WTC11 (cell line): Measurements from ENCODE around the gene POU5F1. TPM values are rescaled to one million over a fixed set of nuclear protein-coding genes. Genes with fewer than 3 reads are reported as not detected.
"Not testable (repeated sequence)": the region's sequence is repeated elsewhere in the genome, so short reads cannot be mapped to it uniquely, and the experiment has no call there.

ENCODE experiments used
- ATAC-seq: fragments of 200-7000 bp; cut with Tn5 transposase; 2 replicates; pipeline ENCODE4 v1.10.0; 2021; ENCODE audit warnings: mild to moderate bottlenecking, moderate library complexity
- CTCF ChIA-PET: fragments of 300-600 bp; sonication (Branson Sonifier 250); formaldehyde crosslinking; loops from one replicate; lab custom pipeline; 2021; ENCODE audit warnings: antibody characterized with exemption; lab: Charles Lee
- POLR2A ChIA-PET: fragments of 350-600 bp; sonication (Branson Sonifier 250); formaldehyde crosslinking; loops from one replicate; lab custom pipeline; 2021; ENCODE audit warnings: antibody characterized with exemption; lab: Charles Lee
- DNase-seq: peaks from one replicate; pipeline ENCODE4 v3.0.0; 2021; ENCODE audit warnings: low spot score
- H3K27ac Mint-ChIP-seq: 2 replicates; pipeline ENCODE4 v1.8.0; 2021; ENCODE audit warnings: mixed read lengths
- H3K27me3 Mint-ChIP-seq: 2 replicates; pipeline ENCODE4 v1.8.0; 2021; ENCODE audit warnings: low read depth, mild to moderate bottlenecking, moderate library complexity, mixed read lengths
- H3K36me3 Mint-ChIP-seq: 2 replicates; pipeline ENCODE4 v1.8.0; 2021; ENCODE audit warnings: mixed read lengths
- H3K4me1 Mint-ChIP-seq: 2 replicates; pipeline ENCODE4 v1.8.0; 2022; ENCODE audit warnings: mixed read lengths
- H3K4me3 Mint-ChIP-seq: 2 replicates; pipeline ENCODE4 v1.8.0; 2021; ENCODE audit warnings: mild to moderate bottlenecking, moderate library complexity, mixed read lengths
- H3K9me3 Mint-ChIP-seq: 2 replicates; pipeline ENCODE4 v1.8.0; 2021; ENCODE audit warnings: mixed read lengths
- CBFB ChIP-seq: sonication (generic); formaldehyde crosslinking; IDR thresholded peaks from 2 replicates; pipeline ENCODE4 v1.8.1; 2022; ENCODE audit warnings: mild to moderate bottlenecking, low read depth, missing genetic modification reagents
- ESRRA ChIP-seq: sonication (generic); formaldehyde crosslinking; IDR thresholded peaks from 2 replicates; pipeline ENCODE4 v1.8.1; 2022; ENCODE audit warnings: mild to moderate bottlenecking, missing genetic modification reagents, borderline replicate concordance
- ETV6 ChIP-seq: sonication (generic); formaldehyde crosslinking; IDR thresholded peaks from 2 replicates; pipeline ENCODE4 v1.8.1; 2022; ENCODE audit warnings: mild to moderate bottlenecking, missing genetic modification reagents
- FOXK1 ChIP-seq: sonication (generic); formaldehyde crosslinking; IDR thresholded peaks from 2 replicates; pipeline ENCODE4 v1.8.0; 2022; ENCODE audit warnings: mild to moderate bottlenecking, moderate library complexity, missing genetic modification reagents
- FOXP1 ChIP-seq: sonication (generic); formaldehyde crosslinking; IDR thresholded peaks from 2 replicates; pipeline ENCODE4 v1.8.0; 2022; ENCODE audit warnings: missing genetic modification reagents, mild to moderate bottlenecking, moderate library complexity, borderline replicate concordance
- NFATC4 ChIP-seq: fragments of 250-450 bp; sonication (Bioruptor Pico); IDR thresholded peaks from 2 replicates; pipeline ENCODE4 v1.9.0; 2021; ENCODE audit warnings: mild to moderate bottlenecking
- NFYB ChIP-seq: sonication (generic); formaldehyde crosslinking; conservative IDR thresholded peaks from 2 replicates; pipeline ENCODE4 v1.8.0; 2022; ENCODE audit warnings: low read depth, missing genetic modification reagents
- PRRX2 ChIP-seq: fragments of 250-450 bp; sonication (Bioruptor Pico); IDR thresholded peaks from 2 replicates; pipeline ENCODE4 v1.8.0; 2021; ENCODE audit warnings: mild to moderate bottlenecking
- RORB ChIP-seq: fragments of 250-450 bp; sonication (Bioruptor Pico); IDR thresholded peaks from 2 replicates; pipeline ENCODE4 v1.9.0; 2021; ENCODE audit warnings: mild to moderate bottlenecking
- TEAD4 ChIP-seq: sonication (generic); formaldehyde crosslinking; IDR thresholded peaks from 2 replicates; pipeline ENCODE4 v1.8.0; 2022; ENCODE audit warnings: mild to moderate bottlenecking, missing genetic modification reagents
- TP53 ChIP-seq: sonication (generic); formaldehyde crosslinking; IDR thresholded peaks from 2 replicates; pipeline ENCODE4 v1.8.1; 2023; ENCODE audit warnings: mild to moderate bottlenecking, missing genetic modification reagents
- ZNF219 ChIP-seq: sonication (generic); formaldehyde crosslinking; IDR thresholded peaks from 2 replicates; pipeline ENCODE4 v1.8.0; 2023; ENCODE audit warnings: missing genetic modification reagents, mild to moderate bottlenecking, borderline replicate concordance
- ZNF396 ChIP-seq: fragments of 250-450 bp; sonication (Bioruptor Pico); IDR thresholded peaks from 2 replicates; pipeline ENCODE4 v1.8.0; 2021; ENCODE audit warnings: mild to moderate bottlenecking, moderate library complexity, borderline replicate concordance
- ZNF671 ChIP-seq: fragments of 250-450 bp; sonication (Bioruptor Pico); IDR thresholded peaks from 2 replicates; pipeline ENCODE4 v1.8.0; 2021; ENCODE audit warnings: mild to moderate bottlenecking
- total RNA-seq: library from RNA; stranded (reverse); gene quantifications from 3 replicates; pipeline ENCODE4 v1.2.3, GENCODE V29; 2021
- TF ChIP-seq, protein P1 (sequence below): sonication (generic); formaldehyde crosslinking; IDR thresholded peaks from 2 replicates; pipeline ENCODE4 v1.8.0; 2022; ENCODE audit warnings: mild to moderate bottlenecking, missing genetic modification reagents
- TF ChIP-seq, protein P2 (sequence below): sonication (generic); formaldehyde crosslinking; IDR thresholded peaks from 2 replicates; pipeline ENCODE4 v1.8.0; 2022; ENCODE audit warnings: missing genetic modification reagents

Gene POU5F1
- total RNA-seq, 1 experiment from 2014 or later: 2,735 TPM

DNA sequence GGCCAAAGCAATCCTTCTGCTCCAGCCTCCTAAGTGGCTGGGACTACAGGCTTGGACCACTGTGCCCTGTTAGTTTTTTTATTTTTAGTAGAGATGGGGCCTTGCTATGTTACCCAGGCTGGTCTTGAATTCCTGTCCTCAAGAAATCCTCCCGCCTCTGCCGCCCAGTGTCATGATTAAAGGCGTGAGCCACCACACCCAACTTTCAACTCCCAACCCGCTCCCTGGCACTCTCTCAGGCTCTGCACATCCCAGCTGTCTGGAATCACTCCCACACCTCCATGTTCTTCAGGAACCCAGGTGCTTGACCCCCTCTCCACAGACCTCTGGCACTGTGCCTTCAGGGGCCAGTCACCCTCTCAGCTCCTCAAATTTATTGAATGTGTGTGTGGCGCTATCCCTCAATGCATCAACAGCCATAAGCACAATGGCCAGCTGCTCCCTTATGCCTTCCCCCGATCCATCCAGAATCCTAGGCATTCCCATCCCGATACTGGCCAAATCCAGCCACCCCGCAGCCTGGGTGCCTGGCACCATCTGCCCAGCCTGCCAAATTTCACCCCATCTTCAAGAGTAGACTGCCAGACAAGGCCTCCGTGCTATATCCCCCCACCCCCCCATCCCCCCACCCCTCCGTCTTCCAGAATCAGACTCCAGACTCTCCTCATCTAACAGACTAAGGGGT, 647 bp upstream of the POU5F1 start (continued):
- TF ChIP-seq ZNF671 (CRISPR knock-in tag): no peak

DNA sequence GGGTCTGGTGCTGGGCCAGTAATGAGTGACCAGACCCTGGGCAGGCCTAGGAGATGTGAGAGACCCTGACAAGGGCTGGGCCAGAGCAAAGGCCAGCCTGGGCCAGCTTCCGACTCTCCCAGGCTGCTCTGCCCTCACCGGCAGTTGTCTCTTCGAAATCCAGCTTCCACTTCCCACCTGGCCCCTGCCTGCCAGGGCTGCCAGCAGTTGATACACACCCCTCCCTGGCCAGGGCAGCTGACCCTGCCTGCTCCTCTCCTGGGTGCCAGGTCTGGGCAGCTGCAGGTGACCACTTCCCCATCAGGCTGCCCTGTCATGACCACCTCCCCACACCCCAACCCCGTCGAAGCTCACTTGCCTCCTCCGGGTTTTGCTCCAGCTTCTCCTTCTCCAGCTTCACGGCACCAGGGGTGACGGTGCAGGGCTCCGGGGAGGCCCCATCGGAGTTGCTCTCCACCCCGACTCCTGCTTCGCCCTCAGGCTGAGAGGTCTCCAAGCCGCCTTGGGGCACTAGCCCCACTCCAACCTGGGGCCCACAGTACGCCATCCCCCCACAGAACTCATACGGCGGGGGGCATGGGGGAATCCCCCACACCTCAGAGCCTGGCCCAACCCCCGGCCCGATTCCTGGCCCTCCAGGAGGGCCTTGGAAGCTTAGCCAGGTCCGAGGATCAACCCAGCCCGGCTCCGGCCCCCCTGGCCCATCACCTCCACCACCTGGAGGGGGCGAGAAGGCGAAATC, 453 bp downstream of the POU5F1 start:
- H3K4me3 Mint-ChIP-seq: peak overlapping the region; percentile 97
- DNase-seq, ATAC-seq: not testable (repeated sequence)
- CTCF ChIA-PET: interaction anchor here (0.9 to 4.8 kb wide), 5 partner anchors 11 to 197 kb away, joined by 4 to 60 read pairs (median 6); partner anchors contain the start of gene TCF19
- H3K36me3 Mint-ChIP-seq: peaks cover 45% of the 10 kb centered on the region
- 0 out of 2 replicates have a peak, but pooled peaks have one; percentile 13 for TF ChIP-seq FOXP1 (CRISPR knock-in tag)
- TF ChIP-seq, all 79 proteins: peak for 1; not testable (repeated sequence) for 78
- H3K27me3 Mint-ChIP-seq, H3K9me3 Mint-ChIP-seq: not testable (repeated sequence)
- peaks cover 65% of the 10 kb centered on the region for H3K4me1 Mint-ChIP-seq
- peak overlapping the region; percentile 72 for H3K27ac Mint-ChIP-seq
- POLR2A ChIA-PET: interaction anchor here (0.8 to 1.3 kb wide), 2 partner anchors 11 to 20 kb away, joined by 3 to 8 read pairs; partner anchors contain the start of gene TCF19

DNA sequence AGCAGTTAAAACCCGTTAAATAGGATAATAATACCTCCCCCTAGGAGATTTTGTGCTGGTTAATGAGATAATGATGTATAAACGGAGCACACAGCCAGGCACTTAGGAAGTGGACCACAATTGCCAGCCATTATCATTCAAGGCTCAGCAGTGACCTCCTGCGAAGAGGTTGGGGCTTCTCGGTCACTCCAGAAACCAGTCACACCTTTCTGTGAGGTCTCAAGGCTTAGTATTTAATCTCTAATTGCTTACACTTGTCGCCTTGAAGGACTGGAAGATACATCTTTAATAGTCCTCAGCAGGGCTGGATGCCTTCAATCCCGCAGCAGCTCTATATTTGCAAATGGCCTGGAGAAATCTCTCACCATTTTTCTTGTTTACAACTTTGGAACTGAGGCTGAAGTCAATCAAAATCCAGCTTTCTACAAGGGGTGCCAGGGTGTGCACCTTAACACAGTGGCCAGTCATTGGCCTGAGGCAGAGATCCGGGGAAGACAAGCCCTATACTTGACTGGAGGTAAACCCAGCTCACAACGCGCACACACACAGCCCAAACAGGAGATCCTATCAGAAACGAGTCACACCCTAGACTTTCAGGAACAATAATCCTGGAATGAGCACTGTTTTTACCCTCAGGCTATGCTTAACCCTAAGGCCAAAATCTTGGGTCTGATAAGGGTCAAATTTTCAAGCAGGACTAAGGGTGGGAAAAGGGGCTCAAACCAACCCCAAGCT, 1.2 kb downstream of the POU5F1 start:
- no peak for DNase-seq
- H3K9me3 Mint-ChIP-seq: no peaks in the 10 kb centered on the region
- TF ChIP-seq FOXK1 (CRISPR knock-in tag) (no peak), NFYB (no peak), ZNF396 (CRISPR knock-in tag) (no peak), CBFB (CRISPR knock-in tag) (no peak), ESRRA (CRISPR knock-in tag) (no peak), TEAD4 (CRISPR knock-in tag) (no peak), RORB (CRISPR knock-in tag) (no peak), TP53 (CRISPR knock-in tag) (no peak)
- TF ChIP-seq, protein P1, sequence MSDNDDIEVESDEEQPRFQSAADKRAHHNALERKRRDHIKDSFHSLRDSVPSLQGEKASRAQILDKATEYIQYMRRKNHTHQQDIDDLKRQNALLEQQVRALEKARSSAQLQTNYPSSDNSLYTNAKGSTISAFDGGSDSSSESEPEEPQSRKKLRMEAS (CRISPR knock-in tag): no peak
- TF ChIP-seq, protein P2, sequence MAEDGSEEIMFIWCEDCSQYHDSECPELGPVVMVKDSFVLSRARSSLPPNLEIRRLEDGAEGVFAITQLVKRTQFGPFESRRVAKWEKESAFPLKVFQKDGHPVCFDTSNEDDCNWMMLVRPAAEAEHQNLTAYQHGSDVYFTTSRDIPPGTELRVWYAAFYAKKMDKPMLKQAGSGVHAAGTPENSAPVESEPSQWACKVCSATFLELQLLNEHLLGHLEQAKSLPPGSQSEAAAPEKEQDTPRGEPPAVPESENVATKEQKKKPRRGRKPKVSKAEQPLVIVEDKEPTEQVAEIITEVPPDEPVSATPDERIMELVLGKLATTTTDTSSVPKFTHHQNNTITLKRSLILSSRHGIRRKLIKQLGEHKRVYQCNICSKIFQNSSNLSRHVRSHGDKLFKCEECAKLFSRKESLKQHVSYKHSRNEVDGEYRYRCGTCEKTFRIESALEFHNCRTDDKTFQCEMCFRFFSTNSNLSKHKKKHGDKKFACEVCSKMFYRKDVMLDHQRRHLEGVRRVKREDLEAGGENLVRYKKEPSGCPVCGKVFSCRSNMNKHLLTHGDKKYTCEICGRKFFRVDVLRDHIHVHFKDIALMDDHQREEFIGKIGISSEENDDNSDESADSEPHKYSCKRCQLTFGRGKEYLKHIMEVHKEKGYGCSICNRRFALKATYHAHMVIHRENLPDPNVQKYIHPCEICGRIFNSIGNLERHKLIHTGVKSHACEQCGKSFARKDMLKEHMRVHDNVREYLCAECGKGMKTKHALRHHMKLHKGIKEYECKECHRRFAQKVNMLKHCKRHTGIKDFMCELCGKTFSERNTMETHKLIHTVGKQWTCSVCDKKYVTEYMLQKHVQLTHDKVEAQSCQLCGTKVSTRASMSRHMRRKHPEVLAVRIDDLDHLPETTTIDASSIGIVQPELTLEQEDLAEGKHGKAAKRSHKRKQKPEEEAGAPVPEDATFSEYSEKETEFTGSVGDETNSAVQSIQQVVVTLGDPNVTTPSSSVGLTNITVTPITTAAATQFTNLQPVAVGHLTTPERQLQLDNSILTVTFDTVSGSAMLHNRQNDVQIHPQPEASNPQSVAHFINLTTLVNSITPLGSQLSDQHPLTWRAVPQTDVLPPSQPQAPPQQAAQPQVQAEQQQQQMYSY (CRISPR knock-in tag): no peak
- POLR2A ChIA-PET: interaction anchor here (0.6 to 1.3 kb wide), 3 partner anchors 10 to 646 kb away, joined by 3 to 8 read pairs (median 3); partner anchors contain the start of genes HSPA1A, HSPA1L and TCF19
- peak overlapping the region; percentile 97 for H3K4me3 Mint-ChIP-seq
- H3K4me1 Mint-ChIP-seq: peaks cover 63% of the 10 kb centered on the region
- H3K27ac Mint-ChIP-seq: peak overlapping the region; percentile 91
- no peak for ATAC-seq
- CTCF ChIA-PET: interaction anchor here (0.9 to 4.8 kb wide), 5 partner anchors 11 to 197 kb away, joined by 4 to 60 read pairs (median 6); partner anchors contain the start of gene TCF19
- H3K27me3 Mint-ChIP-seq: no peaks in the 10 kb centered on the region
- H3K36me3 Mint-ChIP-seq: peaks cover 52% of the 10 kb centered on the region

DNA sequence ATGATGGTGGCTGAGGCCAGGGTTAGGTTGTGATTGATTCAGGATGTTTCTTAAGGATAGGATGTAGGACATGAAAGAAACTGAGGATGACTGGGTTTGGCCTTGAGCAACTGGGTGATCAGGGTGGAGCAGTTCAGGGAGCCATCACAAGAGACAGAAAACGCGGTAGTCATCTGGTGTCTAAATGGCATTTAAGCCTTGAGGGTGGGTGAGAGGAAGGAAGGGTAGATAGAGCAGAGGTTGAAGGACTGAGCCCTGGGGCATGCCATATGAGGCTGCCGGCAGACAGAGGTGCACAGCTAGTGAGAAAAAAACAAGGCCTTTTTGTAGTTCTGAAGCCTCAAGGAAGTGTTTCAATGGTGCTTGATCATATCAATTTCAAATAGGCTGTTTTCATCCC, 1.9 kb downstream of the POU5F1 start:
- H3K4me1 Mint-ChIP-seq: peaks cover 56% of the 10 kb centered on the region
- ATAC-seq: no peak
- DNase-seq: no peak
- H3K4me3 Mint-ChIP-seq: peak overlapping the region; percentile 97
- ChIA-PET POLR2A (interaction anchor here (0.6 kb wide), 1 partner anchor 647 kb away, joined by 3 read pairs; the partner anchor contains the start of genes HSPA1A and HSPA1L), CTCF (interaction anchor here (1.0 to 4.8 kb wide), 7 partner anchors 10 to 284 kb away, joined by 3 to 60 read pairs (median 4); partner anchors contain the start of genes DDR1, PSORS1C2 and TCF19)
- H3K36me3 Mint-ChIP-seq: peaks cover 57% of the 10 kb centered on the region
- TF ChIP-seq, protein P2 (CRISPR knock-in tag): no peak
- no peak for TF ChIP-seq ZNF219
- no peak for TF ChIP-seq NFATC4
- TF ChIP-seq ZNF671 (CRISPR knock-in tag): no peak
- no peak for TF ChIP-seq ETV6 (CRISPR knock-in tag)
- no peak for TF ChIP-seq PRRX2 (CRISPR knock-in tag)
- no peaks in the 10 kb centered on the region for H3K9me3 Mint-ChIP-seq
- no peaks in the 10 kb centered on the region for H3K27me3 Mint-ChIP-seq
- peak overlapping the region; percentile 91 for H3K27ac Mint-ChIP-seq
